G401.6 (cell line): ENCODE measurements around the gene CD8B2.
"Not testable (repeated sequence)": the region's sequence is repeated elsewhere in the genome, so short reads cannot be mapped to it uniquely, and the experiment has no call there.

ENCODE experiments used
- FAIRE-seq: peaks from 2 replicates; lab custom pipeline; 2012; peaks lifted over from hg19 to GRCh38; lab: Jason Lieb, UNC

The CD8B2 gene

DNA sequence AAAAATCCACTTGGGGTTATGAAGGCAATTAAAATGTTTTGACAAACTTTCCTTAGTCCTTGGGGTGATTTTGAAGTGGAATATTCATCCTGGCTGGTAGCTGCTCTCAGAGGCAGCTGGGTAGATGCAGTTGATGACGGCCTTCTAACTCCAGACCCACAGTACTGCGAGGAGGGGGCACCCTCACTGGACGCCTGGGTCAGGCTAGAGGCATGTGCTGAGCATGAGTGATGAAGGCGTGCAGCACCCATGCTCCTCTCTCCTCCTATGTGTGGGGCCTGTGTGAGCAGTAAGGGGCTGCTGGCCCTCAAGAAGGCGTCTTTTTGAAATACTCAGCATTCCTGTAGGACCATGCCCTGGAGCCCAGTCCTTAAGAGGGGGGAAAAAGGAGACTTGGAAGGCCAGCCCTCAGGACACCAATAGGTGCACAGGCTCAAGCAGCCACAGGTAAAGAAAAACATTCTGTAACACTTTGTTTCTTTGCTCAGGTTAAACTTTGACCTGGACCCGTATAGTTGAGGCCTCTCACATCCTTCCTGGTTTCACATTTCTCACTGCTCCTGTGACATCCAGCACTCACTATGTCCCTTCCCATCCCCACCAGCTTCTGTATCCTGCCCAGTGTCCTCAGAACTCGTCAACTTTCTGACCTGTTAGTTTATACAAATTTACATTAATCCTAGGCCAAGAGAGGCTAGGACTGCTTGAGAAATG, 64.4 kb downstream of the CD8B2 start:
- FAIRE-seq: no peak

DNA sequence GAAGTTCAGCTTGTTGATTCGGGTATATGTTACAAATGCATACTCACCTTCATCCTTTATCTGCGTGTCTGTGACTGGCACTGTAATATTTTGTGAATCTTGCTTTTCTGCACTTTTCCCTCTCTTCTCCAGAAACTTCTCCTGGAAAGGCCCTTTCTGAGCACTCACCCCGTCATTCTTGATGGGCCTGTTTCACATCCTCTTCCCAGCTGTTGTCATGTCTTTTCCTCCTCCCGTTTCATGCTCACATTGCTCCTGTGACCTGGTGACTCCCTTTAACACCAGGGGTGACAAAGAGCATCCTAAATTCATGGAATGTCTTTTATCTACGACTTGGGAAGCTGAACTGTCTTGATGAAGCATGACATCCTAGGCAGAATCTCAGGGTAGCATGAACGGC, 65.8 kb downstream of the CD8B2 start:
- FAIRE-seq: no peak

DNA sequence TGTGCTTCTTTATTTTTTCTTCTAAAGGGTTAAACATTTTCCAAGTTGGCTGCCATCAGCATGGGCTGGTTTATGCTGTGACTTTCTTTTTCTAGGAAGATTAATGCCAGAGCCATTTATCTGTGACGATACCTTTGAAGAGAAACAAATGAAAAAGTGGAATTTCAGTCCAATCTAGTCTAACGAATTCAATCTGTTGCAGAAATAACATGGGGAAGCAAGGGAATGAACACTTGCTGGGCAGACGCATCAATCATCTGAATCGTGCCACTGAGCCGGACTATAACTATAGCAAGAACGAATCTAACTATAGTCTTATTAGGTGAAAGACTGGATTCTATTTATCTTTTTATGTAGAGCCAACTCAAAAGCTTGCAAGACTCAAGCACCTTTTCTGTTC, 66.2 kb downstream of the CD8B2 start:
- no peak for FAIRE-seq

DNA sequence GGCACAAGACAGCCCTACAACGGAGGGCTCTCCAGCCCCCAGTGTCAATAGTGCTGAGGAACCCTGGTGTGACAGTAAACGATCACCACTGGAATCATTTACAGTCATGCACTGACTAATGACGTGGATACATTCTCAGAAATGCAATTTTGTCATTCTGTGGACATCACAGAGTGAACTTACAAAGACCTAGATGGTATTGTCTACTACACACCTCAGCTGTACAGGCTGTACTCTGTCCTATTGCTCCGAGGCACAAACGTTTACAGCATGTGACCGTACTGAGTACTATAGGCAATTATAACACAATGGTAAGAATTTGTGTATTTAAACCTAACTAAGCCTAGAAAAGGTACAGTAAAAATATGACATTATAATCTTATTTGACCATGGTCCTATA, 67.2 kb downstream of the CD8B2 start:
- no peak for FAIRE-seq

DNA sequence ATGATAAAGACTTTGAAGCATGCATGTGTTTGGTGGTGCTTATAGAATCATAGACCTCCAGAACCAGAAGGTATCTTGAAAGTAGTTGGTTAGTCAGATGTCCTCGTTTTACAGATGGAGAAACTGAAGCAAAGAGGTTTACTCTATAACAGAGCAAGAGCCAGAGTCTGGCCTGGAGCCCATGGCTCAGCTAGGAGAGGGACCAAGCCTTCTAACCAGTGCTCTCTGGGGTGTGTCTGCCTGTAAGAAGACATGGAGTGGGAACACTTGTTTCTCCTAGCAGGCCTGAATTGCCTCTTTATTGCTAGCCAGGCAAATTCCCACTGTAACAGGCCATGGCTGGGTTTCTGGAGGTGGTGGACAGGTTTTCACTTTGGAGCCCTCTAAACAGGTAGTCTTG, 67.9 kb downstream of the CD8B2 start:
- no peak for FAIRE-seq

DNA sequence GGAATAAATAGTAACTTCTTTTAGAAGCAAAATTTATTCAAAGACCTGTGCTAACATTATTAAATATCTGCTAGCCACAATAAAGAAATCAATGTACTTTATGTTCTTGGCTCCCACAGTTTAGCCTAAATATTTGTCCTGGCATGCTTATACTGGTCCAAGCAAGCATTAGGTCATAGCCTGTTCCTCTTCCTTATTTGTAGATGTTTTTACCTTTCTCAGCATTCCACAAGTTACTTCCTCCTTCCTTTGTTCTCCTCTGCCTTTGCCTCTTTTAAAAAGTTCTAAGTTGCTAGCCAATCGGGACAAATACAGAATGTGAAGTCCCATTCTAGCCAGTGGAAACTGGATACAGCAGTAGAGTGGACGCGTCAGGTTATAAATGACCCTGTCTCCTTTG, 72.6 kb downstream of the CD8B2 start:
- not testable (repeated sequence) for FAIRE-seq

DNA sequence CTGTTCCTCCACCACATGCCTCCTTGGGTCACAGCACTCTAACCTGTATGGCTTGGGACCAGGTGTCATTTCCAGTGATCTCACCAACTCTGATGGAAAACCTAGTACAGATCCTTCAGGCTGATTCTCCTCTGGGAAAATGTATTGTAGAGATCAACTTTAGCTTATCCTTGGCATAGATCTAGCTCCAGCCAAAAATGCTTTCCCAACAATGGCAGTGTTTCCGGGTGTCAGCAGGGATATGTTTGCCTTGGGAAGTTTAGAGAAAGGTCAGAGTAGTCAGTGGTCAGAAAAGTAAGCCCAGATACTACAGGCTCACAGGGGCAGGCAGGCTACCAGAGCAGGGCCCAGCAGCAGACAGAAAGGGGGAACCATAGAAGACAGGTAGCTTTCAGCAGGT, 73.6 kb downstream of the CD8B2 start:
- no peak for FAIRE-seq

DNA sequence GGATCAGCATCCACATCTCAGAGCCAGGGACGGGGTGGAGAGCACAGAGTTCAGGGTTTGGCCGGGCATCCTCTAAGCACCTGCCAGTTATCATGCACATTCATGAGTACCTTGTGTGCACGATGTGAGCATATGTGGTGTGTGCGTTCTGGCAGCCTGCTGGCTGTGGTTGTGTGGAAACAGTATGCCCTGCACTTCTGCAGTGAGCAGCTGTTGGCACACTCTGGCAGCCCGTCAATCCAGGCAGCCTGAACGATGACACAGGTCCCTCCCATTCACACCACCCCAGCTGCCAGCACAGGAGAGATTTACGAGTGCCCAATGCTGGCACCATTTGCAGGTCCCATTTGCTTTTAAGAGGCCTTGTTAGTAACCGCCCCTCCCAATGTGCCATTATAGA, 74.2 kb downstream of the CD8B2 start:
- FAIRE-seq: no peak

DNA sequence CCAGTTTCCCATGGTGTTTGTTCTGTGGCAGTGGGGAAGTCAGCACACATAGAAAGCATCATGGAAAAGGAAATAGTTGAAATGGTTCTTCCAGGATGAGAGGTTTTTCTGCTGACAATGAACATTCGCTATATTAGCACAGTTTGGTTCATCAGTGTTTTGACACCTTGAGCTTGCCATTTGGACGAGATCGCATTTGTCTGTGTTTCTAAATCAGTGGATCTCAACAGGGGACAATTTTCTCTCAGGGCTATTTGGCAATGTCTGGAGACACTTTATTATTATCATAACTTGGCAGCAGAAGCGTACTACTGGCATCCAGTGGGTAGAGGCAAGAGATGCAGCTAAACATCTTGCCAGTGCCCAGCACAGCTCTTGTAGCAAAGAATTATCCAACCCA, 74.6 kb downstream of the CD8B2 start:
- FAIRE-seq: no peak

DNA sequence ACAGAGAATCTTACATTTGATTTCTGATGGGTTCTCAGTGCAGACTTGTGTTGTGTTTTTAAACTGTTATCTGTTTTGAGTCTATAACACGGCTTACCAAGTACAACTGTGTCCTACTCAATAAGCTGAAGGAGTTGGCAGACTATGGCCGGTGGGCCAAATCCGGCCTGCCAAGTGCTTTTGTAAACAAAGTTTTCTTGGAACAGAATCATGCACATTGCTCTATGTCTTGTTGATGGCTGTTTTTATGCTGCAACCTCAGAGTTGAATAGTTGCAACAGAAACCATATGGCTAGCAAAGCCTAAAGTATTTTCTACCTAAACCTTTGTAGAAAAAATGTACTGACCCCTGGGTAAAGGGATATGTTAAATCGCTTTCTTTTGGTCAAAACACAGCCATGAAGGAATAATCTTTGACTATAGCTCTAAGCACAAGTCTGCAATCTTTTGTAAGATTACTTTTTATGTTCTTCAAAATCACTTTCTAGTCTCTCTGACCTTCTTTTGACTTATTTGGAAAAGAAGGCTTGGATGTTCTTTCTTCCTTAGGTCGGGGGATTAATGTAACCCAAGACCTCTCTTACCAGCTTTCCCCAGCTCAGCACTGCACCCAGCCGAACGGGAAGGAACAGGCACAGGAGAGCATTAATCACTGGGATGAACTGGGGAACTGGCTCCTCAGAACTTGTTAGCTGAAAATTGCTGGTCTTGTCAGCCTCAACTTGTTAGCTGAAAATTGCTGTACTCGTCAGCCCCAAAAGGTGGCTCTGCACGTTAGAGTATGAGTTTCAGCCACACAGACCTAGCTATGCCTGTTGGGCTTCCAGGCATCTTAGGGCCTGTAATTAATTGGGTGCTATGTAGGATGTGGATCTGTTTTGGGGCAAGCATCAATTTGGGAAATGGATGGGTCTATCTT, 75.4 kb downstream of the CD8B2 start:
- no peak for FAIRE-seq

DNA sequence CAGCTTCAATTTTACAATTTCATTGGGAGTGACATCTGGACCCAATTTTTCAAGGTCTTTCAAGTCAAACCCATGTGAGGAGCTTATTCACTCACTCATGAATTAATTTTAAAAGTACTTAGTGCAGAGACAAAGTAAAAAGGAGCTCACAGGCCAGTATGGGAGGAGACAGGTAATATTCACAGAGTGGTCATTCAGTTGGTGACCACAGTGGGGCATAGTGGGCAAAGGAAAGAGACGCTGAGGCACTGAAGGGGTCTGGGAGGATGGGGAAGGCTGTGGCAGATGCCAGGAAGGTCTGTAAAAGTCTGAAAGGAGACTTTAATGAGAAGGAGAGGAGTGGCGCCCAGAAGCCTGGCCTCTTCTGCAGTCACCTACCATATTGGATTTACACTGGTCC, 76.0 kb downstream of the CD8B2 start:
- no peak for FAIRE-seq

DNA sequence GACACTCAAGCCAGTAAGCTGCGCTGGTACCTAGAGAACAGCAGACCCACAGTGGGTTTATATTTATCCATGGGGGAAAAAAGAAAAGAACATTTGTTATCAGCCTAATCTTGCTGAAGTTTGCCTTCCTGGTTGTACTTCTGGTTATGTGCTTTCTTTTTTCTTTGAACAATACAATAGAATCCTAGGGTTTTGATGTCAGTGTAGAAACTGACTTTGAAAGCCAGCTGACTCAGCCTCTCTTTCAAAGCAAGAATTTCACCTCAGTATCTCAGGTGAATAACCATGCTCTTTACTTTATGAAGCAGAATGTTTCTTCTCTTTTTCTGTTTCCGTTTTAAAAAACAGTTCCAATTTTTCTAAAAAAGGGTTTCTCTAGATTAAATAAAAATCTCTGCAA, 78.4 kb downstream of the CD8B2 start:
- no peak for FAIRE-seq

DNA sequence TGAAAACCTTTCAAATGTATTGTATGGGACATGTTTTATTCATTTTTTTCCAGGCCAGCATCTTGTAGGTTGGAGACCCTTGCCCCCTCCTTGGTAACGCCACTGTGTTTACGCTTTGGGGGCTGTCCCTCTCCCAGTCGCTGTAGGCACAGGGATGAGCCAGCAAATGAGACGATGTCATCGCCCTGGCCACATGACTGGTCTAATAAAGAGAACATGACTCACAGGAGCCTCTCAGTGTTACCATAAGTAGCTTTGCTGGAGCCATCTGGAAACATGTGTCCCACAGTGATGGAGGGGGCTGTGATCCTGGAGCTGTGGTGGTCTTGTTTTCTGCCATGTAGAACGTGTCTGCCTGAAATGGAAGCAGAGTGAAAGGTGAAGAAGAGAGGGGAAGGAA, 78.9 kb downstream of the CD8B2 start:
- no peak for FAIRE-seq

DNA sequence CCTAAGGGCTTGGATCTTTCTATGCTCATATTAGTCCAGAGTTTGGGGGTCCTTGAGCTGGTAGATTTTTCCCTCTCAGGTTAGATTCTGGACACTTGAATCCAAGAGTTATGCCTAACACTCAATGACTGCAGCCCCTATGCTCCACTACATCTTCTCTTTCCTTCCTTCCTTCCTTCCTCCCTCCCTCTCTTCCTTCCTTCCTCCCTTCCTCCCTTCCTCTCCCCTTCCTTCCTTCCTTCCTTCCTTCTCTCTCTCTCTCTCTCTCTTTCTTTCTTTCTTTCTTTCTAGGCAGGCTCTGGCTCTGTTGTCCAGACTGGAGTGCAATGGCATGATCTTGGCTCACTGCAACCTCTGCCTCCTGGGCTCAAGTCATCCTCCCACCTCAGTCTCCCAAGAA, 79.3 kb downstream of the CD8B2 start:
- FAIRE-seq: not testable (repeated sequence)

DNA sequence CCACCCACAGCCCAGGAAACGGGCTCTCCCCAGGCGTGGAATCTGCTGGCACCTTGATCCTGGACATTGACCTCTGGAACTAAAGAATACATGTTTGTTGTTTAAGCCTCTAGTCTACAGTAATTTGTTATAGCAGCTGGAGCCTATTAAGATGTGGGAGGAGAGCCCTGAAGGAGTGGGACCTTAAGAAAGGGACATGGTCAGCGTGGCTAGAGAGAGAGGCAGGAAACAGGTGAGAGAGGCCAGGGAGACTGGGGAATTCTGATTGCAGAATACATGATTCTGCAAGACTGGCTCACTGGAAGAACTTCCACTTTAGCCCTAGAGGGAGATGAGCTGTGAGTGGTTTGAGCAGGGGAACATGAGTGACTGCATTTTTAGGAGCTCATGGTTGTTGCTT, 83.2 kb downstream of the CD8B2 start:
- FAIRE-seq: no peak
